ENCODE results near the gene ZNF512B.

The ZNF512B gene

GRCh38 chr20:63945921-63946920 is 23.5 kb downstream of the ZNF512B start:
- no peak for DNase-seq

DNA sequence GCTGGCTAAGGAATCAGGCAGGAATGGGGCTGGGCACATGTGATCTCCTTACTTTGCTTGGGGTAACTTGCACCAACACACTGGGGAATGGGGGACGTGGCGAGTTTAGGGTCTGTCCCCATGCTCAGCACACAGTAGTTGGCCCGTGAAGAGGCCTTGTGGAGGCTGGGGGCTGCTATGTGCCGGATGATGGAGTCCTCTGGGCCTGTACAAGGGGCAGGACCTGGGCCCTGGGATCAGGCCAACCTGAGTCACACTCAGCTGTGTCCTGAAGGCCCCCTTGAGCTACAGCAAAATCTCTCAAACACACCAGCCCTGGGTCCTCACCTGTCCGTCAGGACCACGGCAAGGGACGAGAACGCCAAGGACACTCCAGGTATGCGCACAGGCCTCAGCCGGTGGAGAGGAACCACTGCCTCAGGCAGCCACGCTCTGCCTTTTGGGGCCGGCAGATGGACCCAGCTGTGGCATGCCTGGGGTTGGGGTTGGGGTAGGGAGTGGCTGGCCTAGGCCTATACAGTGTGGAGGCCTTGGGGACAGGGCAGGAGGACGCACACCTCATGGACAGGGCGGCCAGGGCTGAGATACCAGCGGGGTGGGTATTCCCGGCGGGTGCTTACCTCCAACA is 24.6 kb downstream of the ZNF512B start:
- no peak for DNase-seq

GRCh38 chr20:63944078-63944941 is 25.4 kb downstream of the ZNF512B start:
- DNase-seq, result no peak

DNA sequence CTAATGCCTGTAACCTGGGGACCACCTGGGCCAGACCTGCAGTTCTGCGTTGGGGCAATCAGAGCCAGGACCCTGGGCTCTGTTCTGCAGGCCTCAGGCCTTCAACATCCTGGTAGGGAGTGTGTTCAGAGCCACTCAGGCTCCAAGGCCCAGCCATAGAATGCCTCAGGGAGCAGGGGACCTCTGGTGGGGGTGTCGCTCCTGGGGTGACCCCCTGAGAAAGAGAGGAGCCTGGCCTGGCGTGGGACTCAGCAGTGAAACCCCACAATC is 26.0 kb downstream of the ZNF512B start:
- DNase-seq, result no peak

GRCh38 chr20:63942969-63943807 is 26.5 kb downstream of the ZNF512B start:
- DNase-seq, result no peak

GRCh38 chr20:63942250-63942951 is 27.3 kb downstream of the ZNF512B start:
- peak; percentile 40 for DNase-seq

GRCh38 chr20:63941282-63942081 is 28.2 kb downstream of the ZNF512B start:
- DNase-seq, result peak; percentile 74

DNA sequence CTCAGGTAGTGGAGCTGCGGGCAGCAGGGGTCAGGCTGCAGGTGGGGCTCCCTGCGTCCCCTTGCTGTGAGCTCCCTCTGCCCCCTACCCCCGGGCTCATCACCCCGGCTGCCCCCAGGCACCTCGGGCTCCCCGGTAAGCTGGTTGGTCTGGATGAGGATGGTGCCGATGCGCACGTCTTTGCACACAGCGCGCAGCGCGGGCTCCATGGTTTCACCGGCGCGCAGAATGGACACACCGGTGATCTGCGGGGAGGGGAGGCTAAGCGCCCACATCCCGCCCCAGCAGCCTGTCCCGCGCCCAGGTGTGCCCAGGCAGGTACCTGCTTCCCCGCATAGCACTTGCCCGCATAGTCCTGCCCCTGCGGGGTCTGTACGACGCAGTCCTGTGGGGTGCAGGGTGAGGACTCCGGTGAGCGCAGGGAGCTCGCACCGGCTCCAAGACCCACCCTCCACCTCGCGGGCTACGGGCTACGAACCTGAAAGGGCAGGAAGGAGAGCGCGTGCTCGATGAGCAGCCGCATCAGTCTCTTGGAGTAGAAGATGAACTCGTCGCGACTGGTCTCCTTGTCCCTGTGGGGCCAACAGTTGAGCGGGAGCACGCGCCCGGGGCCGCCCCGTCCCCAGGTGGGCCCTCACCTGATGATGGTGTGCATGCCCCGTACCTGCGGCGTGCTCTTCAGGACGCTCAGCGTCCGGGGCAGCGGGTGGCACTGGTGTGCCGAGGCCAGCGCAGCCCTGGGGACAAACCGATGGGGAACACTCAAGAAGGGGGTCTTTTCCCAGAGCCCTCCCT is 29.1 kb downstream of the ZNF512B start:
- no peak for DNase-seq

- no peak for DNase-seq
Observed at GRCh38 chr20:63940071-63940471, 29.7 kb downstream of the ZNF512B start.

DNA sequence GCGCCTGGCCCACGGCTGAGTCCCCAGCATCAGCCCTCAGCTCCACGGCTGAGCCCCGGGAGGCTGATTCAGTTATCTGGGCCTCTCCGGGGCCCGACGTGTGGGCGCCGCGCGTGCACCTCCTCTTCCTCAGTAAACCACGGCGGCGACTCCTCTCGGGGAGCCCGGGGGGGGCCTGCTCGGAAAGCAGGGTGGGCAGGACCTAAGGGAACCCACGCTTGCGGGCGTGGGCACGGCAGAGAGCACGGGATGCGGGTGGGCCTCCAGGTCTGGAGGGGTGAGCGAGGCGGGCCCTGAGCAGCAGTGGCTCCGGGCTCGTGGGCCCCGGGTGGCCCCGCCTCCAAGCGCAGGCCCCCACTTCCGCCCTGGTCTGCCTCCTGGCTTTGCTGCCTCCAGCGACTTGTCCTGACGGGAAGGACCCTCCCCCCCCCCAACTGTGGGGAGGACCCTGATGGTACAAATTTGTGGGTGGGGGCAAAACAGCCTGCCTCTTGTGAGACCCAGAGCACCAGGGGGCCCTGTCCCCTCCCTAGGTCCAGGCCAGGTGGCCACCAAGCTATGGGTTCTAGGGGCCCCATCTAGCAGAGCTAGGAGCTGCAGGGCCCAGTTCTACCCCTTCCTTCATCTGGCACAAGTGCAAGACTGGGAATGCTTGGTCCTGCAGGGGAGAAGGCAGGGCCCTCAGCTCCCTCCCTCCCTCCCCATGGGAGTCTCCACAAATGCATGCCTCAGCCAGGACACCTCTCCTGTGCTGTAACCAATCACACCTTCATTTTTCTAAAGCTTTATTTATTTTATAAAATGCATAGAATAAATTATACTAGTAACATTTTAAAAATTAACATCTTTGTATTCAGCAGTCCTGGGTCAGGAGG is 30.4 kb downstream of the ZNF512B start:
- DNase-seq, result no peak

DNA sequence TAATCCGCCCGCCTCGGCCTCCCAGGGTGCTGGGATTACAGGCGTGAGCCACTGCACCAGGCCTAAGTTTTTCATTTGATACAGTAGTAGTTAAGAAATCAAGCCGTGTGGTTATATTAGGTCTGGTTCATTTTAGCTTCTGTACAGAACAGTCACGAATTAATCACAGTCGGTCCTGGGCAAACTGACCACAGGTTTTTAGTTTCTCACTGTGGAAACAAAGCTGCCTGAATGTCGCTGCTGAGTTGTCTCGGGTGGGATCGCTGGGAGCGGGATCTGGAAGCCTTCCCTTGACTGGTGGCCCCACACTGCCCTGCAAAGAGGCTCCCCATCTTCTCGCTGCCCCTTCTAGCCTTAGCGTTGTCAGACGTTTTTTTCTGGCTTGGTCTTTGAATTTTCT is 32.1 kb downstream of the ZNF512B start:
- DNase-seq, result no peak

- no peak for DNase-seq
Observed at GRCh38 chr20:63935447-63935846, 34.3 kb downstream of the ZNF512B start.

DNA sequence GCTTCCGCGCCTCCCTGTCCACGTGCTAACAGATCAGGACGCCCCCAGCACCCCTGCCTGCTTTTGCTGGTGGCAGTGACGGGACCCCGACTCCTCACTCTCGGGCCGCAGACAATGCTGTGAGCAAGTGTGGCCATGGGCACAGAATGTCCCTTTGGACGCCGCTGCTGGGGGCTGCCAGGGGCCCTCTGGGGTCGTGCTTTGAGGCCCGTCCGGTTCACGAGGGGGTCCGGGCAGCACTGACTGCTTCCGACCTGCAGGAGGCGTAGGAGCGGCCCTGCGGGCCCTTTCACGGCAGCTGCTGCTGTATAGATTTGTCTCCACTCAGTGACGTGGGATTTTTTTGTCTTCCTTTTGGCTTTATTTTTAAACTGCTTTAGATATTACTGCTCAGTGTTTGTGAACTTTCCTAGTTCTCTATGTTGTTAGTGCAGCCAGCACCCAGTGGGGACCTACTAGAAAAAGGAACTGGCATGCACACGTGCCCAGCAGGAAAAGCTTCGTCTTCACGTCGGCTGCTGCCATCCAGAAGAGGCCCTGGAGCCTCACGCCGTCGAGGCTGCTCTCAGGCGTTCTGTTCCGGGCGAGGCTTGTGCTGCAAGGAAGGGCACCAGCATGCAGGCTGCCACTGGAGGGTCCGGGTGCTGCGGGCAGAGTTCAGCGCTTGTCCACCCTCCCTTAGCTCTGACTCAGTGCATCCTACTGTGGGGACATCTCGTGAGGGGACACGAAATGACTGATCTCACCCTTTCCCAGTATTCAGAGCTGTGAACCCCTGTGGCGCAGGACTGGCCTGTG is 35.3 kb downstream of the ZNF512B start:
- DNase-seq, result no peak

DNA sequence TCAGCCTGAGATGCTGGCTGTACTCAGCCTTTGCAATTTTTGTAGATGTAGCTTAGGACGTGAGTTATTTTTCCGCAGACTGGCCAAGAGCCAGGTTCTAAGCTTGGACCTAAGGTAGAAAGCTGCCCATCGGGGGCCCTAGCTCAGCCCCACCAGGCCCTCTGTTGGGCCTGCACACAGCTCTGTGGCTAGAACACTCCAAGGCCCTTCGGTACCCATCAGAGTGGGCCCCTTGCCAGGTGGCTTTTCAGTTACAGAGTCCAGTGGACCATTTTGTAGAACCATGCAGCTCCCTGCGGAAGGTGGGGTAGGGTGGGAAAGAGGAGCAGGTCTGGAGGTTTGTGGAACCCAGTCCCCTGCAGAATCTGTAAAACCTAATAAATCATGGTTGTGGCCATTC is 36.1 kb downstream of the ZNF512B start:
- DNase-seq, result no peak

DNA sequence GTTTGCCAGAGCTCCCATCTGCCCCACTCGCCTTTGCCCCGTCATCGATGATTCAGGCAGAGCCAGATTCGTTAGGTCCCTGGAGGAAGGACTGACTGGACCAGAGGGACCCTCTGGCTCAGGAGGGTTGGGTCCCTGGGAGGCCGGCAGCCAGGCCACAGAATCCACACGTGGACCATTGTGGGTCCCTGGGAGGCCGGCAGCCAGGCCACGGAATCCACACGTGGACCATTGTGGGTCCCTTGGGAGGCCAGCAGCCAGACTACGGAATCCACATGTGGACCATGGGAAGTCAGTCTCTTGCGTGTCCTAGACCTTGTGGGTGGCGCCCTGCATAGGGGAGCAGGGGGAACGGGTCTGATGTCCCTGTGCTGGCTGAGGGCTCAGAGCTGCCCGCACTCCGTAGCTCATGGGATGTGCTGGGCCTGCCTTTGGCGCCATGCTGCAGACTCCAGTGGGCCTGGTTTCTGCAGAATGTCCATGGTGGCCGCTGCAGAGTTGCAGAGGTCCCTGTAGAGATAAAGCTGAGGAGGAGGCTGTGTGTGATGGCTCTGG is 37.0 kb downstream of the ZNF512B start:
- DNase-seq, result no peak

DNA sequence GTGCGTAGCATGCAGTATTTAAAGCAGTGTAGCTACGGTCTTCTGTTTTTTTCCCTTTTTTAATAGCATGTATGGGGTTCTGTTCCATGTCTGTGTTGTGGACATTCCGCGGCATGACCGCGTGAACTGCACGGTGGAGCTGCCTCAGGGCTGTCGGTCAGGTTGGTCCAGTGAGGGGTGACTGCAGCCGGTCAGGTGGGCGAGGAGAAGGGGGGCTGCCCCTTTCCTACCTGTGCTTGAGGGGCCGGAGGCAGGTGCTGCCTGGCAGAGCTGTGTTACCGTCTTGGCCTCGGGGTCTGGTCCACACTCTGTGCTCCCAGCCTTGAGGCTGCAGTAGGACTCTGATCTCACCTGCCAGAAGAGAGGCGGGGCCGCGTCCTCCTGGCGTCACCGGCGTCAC is 38.0 kb downstream of the ZNF512B start:
- no peak for DNase-seq

DNA sequence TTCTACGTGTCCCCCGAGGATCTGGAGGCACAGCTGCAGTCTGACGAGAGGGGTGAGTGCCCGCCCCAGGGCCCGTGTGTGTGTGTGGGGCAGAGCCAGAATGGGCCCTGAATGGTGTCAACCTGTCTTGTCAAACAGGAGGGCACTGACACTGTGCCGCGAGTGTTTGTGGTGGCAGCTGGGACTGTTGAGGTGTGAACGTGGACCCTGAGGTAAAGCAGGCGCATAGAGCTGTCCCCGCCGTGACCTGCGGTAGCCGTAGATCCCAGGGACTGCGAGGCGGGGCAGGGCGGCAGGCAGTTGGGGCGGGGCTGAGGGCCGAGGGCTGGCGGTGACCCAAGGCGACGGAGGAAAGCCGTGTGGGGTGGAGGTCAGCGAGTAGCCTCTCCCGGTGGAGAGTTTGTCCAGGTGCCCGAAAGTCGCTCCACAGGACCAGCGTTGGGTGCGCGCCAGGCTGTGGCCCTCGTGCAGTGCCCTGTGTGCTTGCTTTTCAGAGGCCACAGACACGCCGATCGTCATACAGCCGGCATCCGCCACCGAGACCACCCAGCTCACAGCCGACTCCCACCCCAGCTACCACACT is 38.7 kb downstream of the ZNF512B start:
- DNase-seq, result no peak
